SJCRH30 (cell line): ENCODE results near the gene RFFL. TPM values are rescaled to one million over a fixed set of nuclear protein-coding genes. Genes with fewer than 3 reads are reported as not detected.
"Not testable (repeated sequence)": the region's sequence is repeated elsewhere in the genome, so short reads cannot be mapped to it uniquely, and the experiment has no call there.

Experiments used
- DNase-seq, 2 experiments: peaks; one replicate each; pipeline ENCODE4 v3.0.0-alpha.2; 2015 to 2020
- H3K27ac ChIP-seq: fragments of 250-450 bp; sonication (Bioruptor Pico); 2 replicates; pipeline ENCODE4 v1.5.1; 2020; ENCODE audit warnings: mild to moderate bottlenecking, moderate library complexity
- H3K27me3 ChIP-seq: fragments of 250-450 bp; sonication (Bioruptor Pico); 2 replicates; pipeline ENCODE4 v1.5.1; 2020; ENCODE audit warnings: mild to moderate bottlenecking, moderate library complexity
- H3K36me3 ChIP-seq: fragments of 250-450 bp; sonication (Bioruptor Pico); 2 replicates; pipeline ENCODE4 v1.5.1; 2020; ENCODE audit warnings: mild to moderate bottlenecking, moderate library complexity
- H3K4me1 ChIP-seq: fragments of 250-450 bp; sonication (Bioruptor Pico); 2 replicates; pipeline ENCODE4 v1.5.1; 2020; ENCODE audit warnings: mild to moderate bottlenecking, moderate library complexity
- H3K4me3 ChIP-seq: fragments of 250-450 bp; sonication (Bioruptor Pico); 2 replicates; pipeline ENCODE4 v1.5.1; 2020; ENCODE audit warnings: mild to moderate bottlenecking, moderate library complexity
- H3K9me3 ChIP-seq: fragments of 250-450 bp; sonication (Bioruptor Pico); replicated peaks from 2 replicates; pipeline ENCODE4 v1.5.1; 2020; ENCODE audit warnings: mild to moderate bottlenecking, moderate library complexity
- total RNA-seq: library from RNA; depleted of rRNA; stranded (reverse); fragments of >200 nt; shearing (Covaris generic); gene quantifications from 2 replicates; pipeline ENCODE4 v1.2.3, GENCODE V29; 2014; rRNA removed

The RFFL gene, protein sequence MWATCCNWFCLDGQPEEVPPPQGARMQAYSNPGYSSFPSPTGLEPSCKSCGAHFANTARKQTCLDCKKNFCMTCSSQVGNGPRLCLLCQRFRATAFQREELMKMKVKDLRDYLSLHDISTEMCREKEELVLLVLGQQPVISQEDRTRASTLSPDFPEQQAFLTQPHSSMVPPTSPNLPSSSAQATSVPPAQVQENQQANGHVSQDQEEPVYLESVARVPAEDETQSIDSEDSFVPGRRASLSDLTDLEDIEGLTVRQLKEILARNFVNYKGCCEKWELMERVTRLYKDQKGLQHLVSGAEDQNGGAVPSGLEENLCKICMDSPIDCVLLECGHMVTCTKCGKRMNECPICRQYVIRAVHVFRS
- 10.9 and 13.7 TPM in 2 replicates for total RNA-seq

DNA sequence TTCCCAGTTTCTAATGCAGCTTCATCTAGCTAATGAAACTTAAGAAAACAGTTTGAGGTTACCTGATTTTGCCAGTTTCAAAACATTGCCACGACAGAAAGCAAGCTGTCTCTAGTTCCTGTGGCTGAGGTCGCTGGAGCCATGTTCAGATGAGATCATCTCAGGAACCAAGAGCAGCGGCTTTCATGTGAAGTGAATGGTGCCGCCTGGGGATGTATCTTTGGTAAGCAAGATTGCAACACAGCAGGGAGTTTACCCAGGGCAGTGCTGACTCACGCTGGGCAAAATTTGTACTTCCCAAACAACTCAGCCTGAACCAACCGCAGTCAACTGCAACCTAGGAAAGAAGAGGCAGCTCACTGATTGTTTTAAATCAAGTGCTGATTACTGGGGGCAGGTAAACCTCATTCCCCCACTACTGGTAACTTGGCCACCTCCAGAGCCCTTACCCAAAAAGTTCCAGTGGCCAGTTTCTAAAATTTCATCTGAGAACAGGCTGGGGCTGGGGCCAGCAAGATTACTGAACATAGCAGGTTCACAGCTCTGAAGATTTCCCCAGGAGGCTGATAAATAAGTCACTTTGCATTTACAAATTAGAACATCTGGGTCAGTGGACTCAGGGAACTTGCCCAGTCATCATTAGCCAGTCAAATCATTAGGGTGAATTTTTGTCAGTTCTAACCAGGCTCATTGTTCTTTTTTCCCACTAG lies at the start of gene RFFL:
TSS of gene RFFL (minus strand) at position 194 of the 710 bp plus-strand sequence. CDS start 37,154 bp downstream, outside the sequence.
- Histone ChIP-seq H3K4me1 (peaks cover 13% of the 10 kb centered on the region), H3K27ac (peak within 1 kb of the TSS; percentile 55), H3K9me3 (no peaks in the 10 kb centered on the region), H3K4me3 (peak within 1 kb of the TSS; percentile 46), H3K27me3 (no peaks in the 10 kb centered on the region), H3K36me3 (no peaks in the 10 kb centered on the region)
- DNase-seq: peak; percentile 90 to 93

DNA sequence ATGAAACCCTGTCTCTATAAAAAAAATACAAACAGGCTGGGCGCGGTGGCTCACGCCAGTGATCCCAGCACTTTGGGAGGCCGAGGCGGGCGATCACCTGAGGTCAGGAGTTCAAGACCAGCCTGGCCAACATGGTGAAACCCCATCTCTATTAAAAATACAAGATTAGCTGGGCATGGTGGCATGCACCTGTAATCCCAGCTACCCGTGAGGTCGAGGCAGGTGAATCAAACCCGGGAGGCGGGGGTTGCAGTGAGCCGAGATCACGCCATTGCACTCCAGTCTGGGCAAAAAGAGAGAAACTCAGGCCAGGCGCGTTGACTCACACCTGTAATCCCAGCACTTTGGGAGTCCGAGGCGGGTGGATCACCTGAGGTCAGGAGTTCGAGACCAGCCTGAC lies 47.3 kb upstream of the RFFL start:
- H3K9me3 ChIP-seq, H3K36me3 ChIP-seq, DNase-seq, H3K4me1 ChIP-seq, H3K27me3 ChIP-seq, H3K27ac ChIP-seq, H3K4me3 ChIP-seq: not testable (repeated sequence)

DNA sequence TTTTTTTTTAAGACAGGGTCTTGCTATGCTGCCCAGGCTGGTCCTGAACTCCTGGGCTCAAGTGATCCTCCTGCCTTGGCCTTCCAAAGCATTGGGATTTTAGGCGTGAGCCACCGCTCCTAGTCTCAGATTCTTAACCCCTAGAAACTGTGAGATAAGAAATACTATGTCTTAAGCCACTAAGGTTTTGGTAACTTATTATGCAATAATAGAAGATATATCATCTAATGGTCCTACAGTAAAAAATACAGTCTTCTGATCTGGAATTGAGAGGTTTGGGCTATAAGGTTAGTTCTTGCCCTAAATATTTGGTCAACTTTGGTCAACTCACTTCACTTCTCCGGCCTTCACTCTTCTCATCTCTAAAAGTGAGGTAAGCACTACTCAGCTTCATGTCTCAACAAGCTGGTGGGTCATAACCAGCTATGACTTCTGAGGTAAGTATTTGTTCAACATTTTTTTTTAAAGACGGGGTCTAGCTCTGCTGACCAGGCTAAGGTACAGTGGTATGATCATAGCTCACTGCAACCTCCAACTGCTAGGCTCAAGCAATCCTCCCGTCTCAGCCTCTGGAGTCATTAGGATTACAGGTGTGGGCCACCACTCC lies 41.4 kb upstream of the RFFL start:
- Histone ChIP-seq H3K27me3 (no peaks in the 10 kb centered on the region), H3K4me1 (no peaks in the 10 kb centered on the region), H3K36me3 (peaks cover 12% of the 10 kb centered on the region), H3K9me3 (no peaks in the 10 kb centered on the region; the same call in 1 of the 2 replicates), H3K27ac (no peak overlapping the region), H3K4me3 (no peak overlapping the region)
- DNase-seq: no peak

DNA sequence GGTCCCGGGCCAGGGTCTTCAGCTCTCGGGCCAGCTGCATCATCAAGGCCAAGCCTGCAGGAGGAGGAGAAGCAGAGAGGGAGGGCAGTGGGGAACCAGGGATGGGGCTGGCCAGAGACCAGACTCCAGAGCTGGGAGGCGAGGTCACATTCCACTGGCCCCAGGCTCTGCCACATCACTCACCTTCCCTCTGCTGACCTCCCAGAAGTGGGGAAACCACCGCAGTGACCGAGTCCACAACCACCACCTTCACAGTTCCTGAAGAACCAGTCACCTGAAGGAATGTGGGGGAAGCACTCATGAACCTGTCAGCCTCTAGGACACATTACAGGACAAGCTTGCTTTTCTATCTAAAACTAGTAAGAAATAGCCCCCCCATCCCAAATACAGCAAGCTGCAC lies 39.8 kb upstream of the RFFL start:
- H3K4me1 ChIP-seq: no peaks in the 10 kb centered on the region
- H3K27me3 ChIP-seq: no peaks in the 10 kb centered on the region
- no peak for DNase-seq
- no peak overlapping the region for H3K4me3 ChIP-seq
- no peak overlapping the region for H3K27ac ChIP-seq
- peaks cover 12% of the 10 kb centered on the region for H3K36me3 ChIP-seq
- H3K9me3 ChIP-seq: no peaks in the 10 kb centered on the region; the same call in 1 of the 2 replicates

DNA sequence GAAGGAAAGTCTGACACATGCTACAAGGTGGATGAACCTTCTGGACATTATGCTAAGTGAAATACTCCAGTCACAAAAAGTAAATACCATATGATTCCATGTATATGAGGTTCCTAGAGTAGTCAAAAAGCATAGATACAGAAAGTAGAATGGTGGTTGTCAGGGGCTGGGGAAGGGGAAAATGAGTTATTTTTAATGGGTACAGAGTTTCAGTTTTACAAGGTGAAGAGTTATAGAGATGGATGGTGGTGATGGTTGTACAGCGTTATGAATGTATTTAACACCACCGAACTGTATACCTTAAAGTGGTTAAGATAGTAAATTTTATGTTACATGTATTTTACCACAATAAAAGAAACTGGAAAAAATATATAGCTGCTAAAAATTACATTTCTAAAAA lies 38.2 kb upstream of the RFFL start:
- no peak for DNase-seq
- no peaks in the 10 kb centered on the region for H3K4me1 ChIP-seq
- no peaks in the 10 kb centered on the region for H3K9me3 ChIP-seq
- H3K36me3 ChIP-seq: peaks cover 12% of the 10 kb centered on the region
- H3K27ac ChIP-seq: no peak overlapping the region
- H3K4me3 ChIP-seq: no peak overlapping the region
- no peaks in the 10 kb centered on the region for H3K27me3 ChIP-seq

DNA sequence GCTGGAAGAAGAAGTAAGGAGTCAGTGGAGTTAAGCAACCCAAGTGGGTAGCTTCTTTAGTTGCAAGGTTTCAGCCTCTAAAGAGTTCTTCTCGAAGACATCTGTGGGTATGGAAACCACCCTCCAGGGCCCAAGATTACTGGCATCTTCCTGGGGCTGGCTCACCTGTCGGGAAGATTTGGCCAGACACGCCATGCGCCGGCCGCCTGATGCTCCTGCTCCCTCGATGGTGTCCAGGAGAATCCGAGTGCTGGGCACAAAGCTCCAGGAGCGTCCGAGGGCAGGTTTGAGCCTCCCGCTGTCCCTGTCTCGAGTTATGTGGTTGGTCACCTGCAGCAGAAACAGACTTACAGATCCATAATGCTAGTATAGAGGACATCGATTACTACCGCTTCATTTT lies 37.5 kb upstream of the RFFL start:
- Histone ChIP-seq H3K4me3 (no peak overlapping the region), H3K36me3 (peaks cover 11% of the 10 kb centered on the region), H3K4me1 (no peaks in the 10 kb centered on the region), H3K9me3 (no peaks in the 10 kb centered on the region), H3K27ac (no peak overlapping the region), H3K27me3 (no peaks in the 10 kb centered on the region)
- no peak for DNase-seq

DNA sequence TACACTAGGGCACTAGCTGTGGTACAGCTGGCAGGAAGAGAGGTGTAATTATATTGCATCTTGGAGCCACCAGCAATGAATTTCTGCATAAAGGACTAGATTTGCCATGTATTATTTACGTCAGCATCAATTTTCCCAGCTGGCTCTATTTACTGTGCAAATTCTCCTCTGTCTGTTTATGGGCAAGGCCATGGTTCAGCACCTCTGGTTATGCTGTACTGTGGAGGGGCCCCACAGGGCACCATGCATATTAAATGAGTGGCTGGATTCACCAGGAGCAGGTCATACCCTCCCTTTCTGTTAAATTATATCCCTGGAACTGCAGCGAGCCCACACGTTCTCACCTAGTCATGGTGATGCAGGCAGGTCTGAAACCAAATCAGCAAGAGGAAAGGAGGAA lies 36.4 kb upstream of the RFFL start:
- Histone ChIP-seq H3K27me3 (no peaks in the 10 kb centered on the region), H3K4me3 (no peak overlapping the region), H3K9me3 (no peaks in the 10 kb centered on the region), H3K36me3 (peaks cover 6% of the 10 kb centered on the region; the same call in 1 of the 2 replicates), H3K27ac (no peak overlapping the region), H3K4me1 (no peaks in the 10 kb centered on the region)
- no peak for DNase-seq

DNA sequence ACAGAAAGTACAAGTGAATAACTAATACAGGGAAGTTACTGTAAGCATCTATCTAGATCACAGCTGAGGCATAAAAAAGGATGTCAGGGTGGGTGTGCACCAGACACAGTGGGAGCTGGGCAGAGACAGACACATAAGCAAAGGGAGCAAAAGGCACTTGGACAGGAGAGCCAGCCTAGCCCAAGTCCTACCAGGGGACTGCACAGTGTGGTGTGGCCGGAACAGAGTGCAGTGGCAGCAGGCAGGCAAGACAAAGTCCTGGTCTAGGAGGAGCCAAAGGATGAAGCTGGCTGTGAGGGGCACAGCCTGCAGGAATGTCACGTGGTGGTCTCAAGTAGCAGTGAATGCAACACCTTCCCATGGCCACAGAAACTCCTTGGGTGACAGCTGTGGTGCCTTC lies 34.3 kb upstream of the RFFL start:
- Histone ChIP-seq H3K4me3 (no peak overlapping the region), H3K36me3 (peaks cover 6% of the 10 kb centered on the region; the same call in 1 of the 2 replicates), H3K27me3 (no peaks in the 10 kb centered on the region), H3K27ac (no peak overlapping the region), H3K9me3 (no peaks in the 10 kb centered on the region), H3K4me1 (no peaks in the 10 kb centered on the region)
- no peak for DNase-seq

DNA sequence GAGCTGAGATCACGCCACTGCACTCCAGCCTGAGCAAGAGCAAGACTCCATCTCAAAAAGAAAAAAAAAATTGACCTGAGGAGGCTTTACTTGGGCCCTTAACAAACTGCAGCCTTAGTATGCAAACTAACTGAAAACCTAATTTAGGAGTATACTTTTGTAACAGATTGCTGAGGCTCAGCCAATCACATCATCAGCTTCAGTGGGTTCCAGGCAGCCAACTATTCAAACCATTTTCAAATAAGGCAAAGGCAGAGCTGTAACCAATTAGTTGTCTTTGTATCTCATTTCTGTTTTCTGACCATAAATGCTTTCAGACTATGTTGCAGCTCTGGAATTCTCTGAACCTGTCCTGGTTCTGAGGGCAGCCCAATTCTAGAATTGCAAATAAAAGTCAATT lies 32.2 kb upstream of the RFFL start:
- no peak overlapping the region for H3K4me3 ChIP-seq
- H3K36me3 ChIP-seq: 0 out of 2 replicates have a peak, but pooled peaks cover 3% of the 10 kb centered on the region
- H3K9me3 ChIP-seq: no peaks in the 10 kb centered on the region
- no peaks in the 10 kb centered on the region for H3K4me1 ChIP-seq
- H3K27ac ChIP-seq: no peak overlapping the region
- no peaks in the 10 kb centered on the region for H3K27me3 ChIP-seq
- DNase-seq: no peak

DNA sequence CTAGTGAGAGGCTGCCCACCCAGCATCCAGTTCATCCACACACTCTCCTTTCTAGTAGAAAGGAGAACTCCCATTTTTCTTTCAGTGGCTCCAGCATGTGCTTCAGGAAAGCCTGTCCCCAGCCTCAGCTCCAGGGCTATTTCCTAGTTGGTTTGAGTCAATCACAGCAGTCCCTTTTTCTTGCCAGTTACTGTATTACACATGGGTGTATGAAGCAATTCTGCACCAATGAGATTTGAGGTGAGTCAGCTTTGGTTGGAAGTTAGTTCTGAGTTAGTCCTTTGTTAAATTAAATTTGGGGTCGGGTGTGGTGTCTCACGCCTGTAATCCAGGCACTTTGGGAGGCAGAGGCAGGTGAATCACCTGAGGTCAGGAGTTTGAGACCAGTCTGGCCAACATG lies 31.4 kb upstream of the RFFL start:
- peak in 1 of 2 experiments; percentile 17 for DNase-seq
- H3K27ac ChIP-seq: no peak overlapping the region
- H3K36me3 ChIP-seq: no peaks in the 10 kb centered on the region
- no peak overlapping the region for H3K4me3 ChIP-seq
- H3K27me3 ChIP-seq: no peaks in the 10 kb centered on the region
- H3K9me3 ChIP-seq: no peaks in the 10 kb centered on the region
- peaks cover 2% of the 10 kb centered on the region; the same call in 1 of the 2 replicates for H3K4me1 ChIP-seq

DNA sequence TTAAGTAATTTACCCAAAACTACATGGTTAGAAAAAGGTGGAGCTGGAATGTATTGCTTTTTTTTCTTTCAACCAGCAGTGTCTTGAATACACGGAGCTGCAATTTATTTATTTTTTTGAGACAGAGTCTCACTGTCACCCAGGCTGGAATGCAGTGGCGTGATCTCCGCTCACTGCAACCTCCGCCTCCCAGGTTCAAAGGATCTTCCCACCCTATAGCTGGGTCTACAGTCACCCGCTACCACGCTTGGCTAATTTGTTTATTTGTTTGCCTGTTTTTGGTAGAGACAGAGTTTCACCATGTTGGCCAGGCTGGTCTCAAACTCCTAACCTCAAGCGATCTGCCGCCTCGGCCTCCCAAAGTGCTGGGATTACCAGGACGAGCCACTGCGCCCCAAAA lies 27.2 kb upstream of the RFFL start:
- not testable (repeated sequence) for H3K4me3 ChIP-seq, H3K9me3 ChIP-seq, H3K27ac ChIP-seq, DNase-seq, H3K4me1 ChIP-seq, H3K27me3 ChIP-seq, H3K36me3 ChIP-seq

DNA sequence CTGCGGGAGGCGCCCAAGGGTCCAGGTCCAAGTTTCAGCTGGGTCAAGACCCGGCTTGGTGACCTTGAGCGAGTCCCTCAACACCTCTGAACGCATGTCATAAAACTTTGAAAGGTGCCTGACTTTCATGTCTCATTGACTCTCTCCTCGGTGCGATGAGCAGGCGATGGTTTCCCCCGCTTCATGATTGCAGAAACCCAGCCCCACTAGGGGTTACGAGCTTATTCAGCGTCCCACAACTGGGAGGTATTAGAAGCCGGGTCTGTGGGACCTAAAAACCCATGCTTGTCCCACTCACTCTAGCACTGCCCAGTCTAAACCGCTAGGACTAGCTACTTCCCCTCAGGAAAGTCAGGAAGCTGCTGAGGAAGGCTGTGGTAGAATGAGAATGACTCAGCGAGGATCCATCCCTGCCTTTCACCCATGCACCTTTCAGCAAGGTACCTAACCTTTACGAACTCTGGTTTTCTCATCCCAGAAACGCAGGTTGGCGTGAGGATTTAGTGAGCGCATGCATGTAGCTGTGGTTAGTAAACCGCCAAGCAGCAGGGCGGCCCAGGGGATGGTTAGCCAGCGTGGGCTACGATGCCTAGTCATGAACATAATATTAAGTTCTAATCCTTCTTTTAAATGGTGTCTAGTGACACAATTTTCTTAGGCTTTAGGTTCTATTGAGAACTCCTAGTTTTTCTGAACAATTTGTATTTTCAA lies 26.2 kb upstream of the RFFL start:
- H3K4me3 ChIP-seq: peak overlapping the region; percentile 91
- H3K27ac ChIP-seq: peak overlapping the region; percentile 27
- no peaks in the 10 kb centered on the region for H3K36me3 ChIP-seq
- H3K4me1 ChIP-seq: peaks cover 7% of the 10 kb centered on the region; the same call in 1 of the 2 replicates
- H3K9me3 ChIP-seq: no peaks in the 10 kb centered on the region
- no peaks in the 10 kb centered on the region for H3K27me3 ChIP-seq
- peak; percentile 13 to 51 for DNase-seq

DNA sequence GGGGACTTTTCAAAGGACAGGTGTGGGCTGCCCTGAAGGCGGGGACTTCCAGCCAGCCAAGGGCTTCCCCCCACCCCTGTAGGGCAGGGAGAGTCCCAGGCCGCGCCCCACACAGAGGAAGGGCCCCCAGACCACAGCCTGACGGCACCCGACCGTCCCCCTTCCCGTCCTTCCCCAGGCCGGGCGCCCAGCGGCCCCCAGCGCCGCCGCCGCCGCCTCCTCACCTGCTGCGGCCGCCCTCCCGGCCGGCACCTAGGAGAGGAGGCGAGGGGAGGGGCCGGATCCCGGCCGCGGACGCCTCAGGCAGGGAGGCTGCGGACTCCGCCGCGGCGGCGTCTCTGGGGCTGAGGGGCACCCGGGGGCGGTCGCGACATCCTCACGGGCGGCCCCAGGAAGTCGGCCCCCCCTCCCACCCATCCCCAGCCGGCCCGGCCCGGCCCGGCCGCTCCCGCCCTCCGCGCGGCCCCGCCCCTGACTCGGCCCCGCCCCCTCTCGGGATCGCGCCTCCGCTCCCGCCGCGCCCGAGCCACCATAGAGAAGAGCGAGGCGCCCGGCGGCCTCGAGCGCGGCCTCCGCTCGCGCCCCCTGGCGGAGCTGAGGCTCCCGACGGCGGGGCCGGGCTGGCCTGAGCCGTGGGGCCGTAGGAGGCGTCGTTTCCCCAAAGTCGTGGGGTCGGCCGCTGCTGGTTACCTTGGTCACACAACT lies 25.5 kb upstream of the RFFL start:
- no peaks in the 10 kb centered on the region for H3K36me3 ChIP-seq
- DNase-seq: peak; percentile 78 to 89
- H3K27me3 ChIP-seq: no peaks in the 10 kb centered on the region

DNA sequence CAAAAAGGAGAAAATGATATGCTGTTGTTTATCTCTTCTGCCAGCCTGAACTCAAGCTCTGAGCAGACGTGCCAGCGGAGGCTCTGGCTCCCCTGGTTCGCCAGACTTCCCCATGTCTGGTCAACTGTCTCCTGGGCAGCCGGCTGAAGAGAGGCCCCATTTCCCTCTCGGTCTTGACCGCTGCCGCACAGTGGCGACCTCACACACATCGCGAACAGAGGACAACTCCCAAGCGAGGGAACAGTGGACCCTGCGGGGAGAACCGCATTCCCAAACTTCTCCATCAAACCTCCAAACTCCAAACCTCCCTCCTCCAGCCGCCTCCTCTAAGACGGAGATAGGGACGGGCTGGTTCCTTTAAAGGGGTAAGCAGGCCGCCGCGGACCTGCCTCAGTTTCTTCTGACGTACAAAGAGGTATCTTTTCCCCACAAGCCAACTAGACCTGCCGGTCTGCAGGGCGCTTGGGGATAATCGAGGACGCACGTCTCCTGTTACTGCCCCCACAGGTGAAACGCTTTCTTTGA lies 24.9 kb upstream of the RFFL start:
- Histone ChIP-seq H3K27ac (peak overlapping the region; percentile 23; the same call in 1 of the 2 replicates), H3K27me3 (no peaks in the 10 kb centered on the region), H3K4me3 (peak overlapping the region; percentile 91), H3K36me3 (no peaks in the 10 kb centered on the region), H3K9me3 (no peaks in the 10 kb centered on the region), H3K4me1 (peaks cover 7% of the 10 kb centered on the region; the same call in 1 of the 2 replicates)
- peak; percentile 58 to 71 for DNase-seq

More for the DNA sequence above, 25.5 kb upstream of the RFFL start:
- Histone ChIP-seq H3K27ac (peak overlapping the region; percentile 27), H3K4me3 (peak overlapping the region; percentile 91), H3K4me1 (peaks cover 7% of the 10 kb centered on the region; the same call in 1 of the 2 replicates), H3K9me3 (no peaks in the 10 kb centered on the region)
